OCI-LY1 (cell line): ENCODE results near the gene FLG2.

Experiments used
- H2AFZ ChIP-seq: fragments of 200-600 bp; sonication (generic), shearing (Covaris generic); 2 replicates; pipeline ENCODE4 v1.6.0; 2014; ENCODE audit warnings: antibody characterized with exemption, mild to moderate bottlenecking, low read length
- H3F3A ChIP-seq: fragments of 200-600 bp; sonication (generic), shearing (Covaris generic); 2 replicates; pipeline ENCODE4 v1.6.0; 2014; ENCODE audit warnings: mild to moderate bottlenecking, antibody characterized with exemption, low read length, moderate library complexity; ENCODE audit not compliant: insufficient read depth
- H3K27ac ChIP-seq: fragments of 200-600 bp; sonication (generic); 2 replicates; pipeline ENCODE4 v1.5.1; 2014; ENCODE audit warnings: low read length, mixed run types, mild to moderate bottlenecking, low read depth; ENCODE audit not compliant: poor library complexity, severe bottlenecking
- H3K27me3 ChIP-seq: fragments of 200-600 bp; sonication (generic); 2 replicates; pipeline ENCODE4 v1.6.0; 2014; ENCODE audit warnings: antibody characterized with exemption, mild to moderate bottlenecking, low read length, moderate library complexity; ENCODE audit not compliant: insufficient read depth
- H3K36me3 ChIP-seq: fragments of 200-600 bp; sonication (generic); 2 replicates; pipeline ENCODE4 v1.6.1; 2014; ENCODE audit warnings: mild to moderate bottlenecking, antibody characterized with exemption, low read length, moderate library complexity, mixed read lengths; ENCODE audit not compliant: insufficient read depth
- H3K4me1 ChIP-seq: fragments of 200-600 bp; sonication (generic); 2 replicates; pipeline ENCODE4 v1.5.1; 2014; ENCODE audit warnings: mild to moderate bottlenecking, low read length, moderate library complexity; ENCODE audit not compliant: insufficient read depth, severe bottlenecking
- H3K4me2 ChIP-seq: fragments of 200-600 bp; sonication (generic), shearing (Covaris generic); 2 replicates; pipeline ENCODE4 v1.6.1; 2014; ENCODE audit warnings: low read length
- H3K4me3 ChIP-seq: fragments of 200-600 bp; sonication (generic); 2 replicates; pipeline ENCODE4 v1.5.1; 2014; ENCODE audit warnings: low read length, low read depth, mild to moderate bottlenecking, mixed read lengths; ENCODE audit not compliant: poor library complexity, severe bottlenecking
- H3K79me2 ChIP-seq: fragments of 200-600 bp; shearing (Covaris generic); 2 replicates; pipeline ENCODE4 v1.6.1; 2016; ENCODE audit warnings: mixed run types, low read length, mixed read lengths; ENCODE audit not compliant: insufficient read depth
- H3K9ac ChIP-seq: fragments of 200-600 bp; sonication (generic), shearing (Covaris generic); 2 replicates; pipeline ENCODE4 v1.6.1; 2014; ENCODE audit warnings: mild to moderate bottlenecking, low read length, mixed read lengths
- H3K9me2 ChIP-seq: fragments of 200-600 bp; sonication (generic), shearing (Covaris generic); 2 replicates; pipeline ENCODE4 v1.6.1; 2014; ENCODE audit warnings: low read depth, mild to moderate bottlenecking, low read length, mixed read lengths
- H3K9me3 ChIP-seq: fragments of 200-600 bp; shearing (Covaris generic); 2 replicates; pipeline ENCODE4 v1.6.1; 2014; ENCODE audit warnings: low read length, mixed read lengths
- H4K20me1 ChIP-seq: fragments of 200-600 bp; sonication (generic), shearing (Covaris generic); 2 replicates; pipeline ENCODE4 v1.6.0; 2016; ENCODE audit warnings: mild to moderate bottlenecking, low read length; ENCODE audit not compliant: insufficient read depth
- EZH2 ChIP-seq: fragments of 200-600 bp; sonication (generic), shearing (Covaris generic); IDR thresholded peaks from 2 replicates; pipeline ENCODE4 v1.8.0; 2017; ENCODE audit warnings: borderline replicate concordance, mixed run types, mild to moderate bottlenecking, antibody characterized with exemption, low read length, moderate library complexity, mixed read lengths
- TF ChIP-seq, protein P1 (sequence below): fragments of 200-600 bp; sonication (generic), shearing (Covaris generic); IDR thresholded peaks from 2 replicates; pipeline ENCODE4 v1.5.1; 2017; ENCODE audit warnings: mild to moderate bottlenecking, antibody characterized with exemption, low read length, moderate library complexity, mixed read lengths

FLG2 gene

DNA sequence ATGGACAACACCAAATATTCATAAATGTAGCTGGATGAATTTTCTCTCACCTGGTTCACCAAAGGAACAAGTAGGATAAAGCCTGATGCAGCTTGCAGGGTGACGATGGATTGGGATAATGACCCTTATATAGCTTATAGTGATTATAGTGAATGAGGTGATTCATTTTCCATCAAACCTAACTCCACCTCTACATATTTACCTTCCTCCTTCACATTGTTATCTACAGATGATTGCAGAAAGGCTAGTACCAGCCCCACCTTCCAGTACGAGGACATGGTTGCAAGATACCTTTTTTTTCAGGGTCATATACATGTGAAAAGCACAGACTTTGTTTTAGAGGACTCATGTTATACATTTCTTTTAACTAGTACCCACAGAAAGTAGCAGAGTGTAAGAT, at the start of gene FLG2:
Gene FLG2 (minus strand): TSS at position 101 of the 400 bp plus-strand sequence. CDS start 1,122 bp downstream, outside the sequence.
- no peaks in the 10 kb centered on the region for H3K9me2 ChIP-seq
- no peaks in the 10 kb centered on the region for H3F3A ChIP-seq
- H3K4me2 ChIP-seq: no peak within 1 kb of the TSS
- no peaks in the 10 kb centered on the region for H3K27me3 ChIP-seq
- no peaks in the 10 kb centered on the region for H3K36me3 ChIP-seq
- H3K4me1 ChIP-seq: no peaks in the 10 kb centered on the region
- H3K9me3 ChIP-seq: no peaks in the 10 kb centered on the region
- no peaks in the 10 kb centered on the region for H3K79me2 ChIP-seq
- no peak within 1 kb of the TSS for H2AFZ ChIP-seq
- no peak within 1 kb of the TSS for H3K9ac ChIP-seq
- H4K20me1 ChIP-seq: no peaks in the 10 kb centered on the region
- TF ChIP-seq EZH2: no peak
- H3K4me3 ChIP-seq: no peak within 1 kb of the TSS
- no peak within 1 kb of the TSS for H3K27ac ChIP-seq

DNA sequence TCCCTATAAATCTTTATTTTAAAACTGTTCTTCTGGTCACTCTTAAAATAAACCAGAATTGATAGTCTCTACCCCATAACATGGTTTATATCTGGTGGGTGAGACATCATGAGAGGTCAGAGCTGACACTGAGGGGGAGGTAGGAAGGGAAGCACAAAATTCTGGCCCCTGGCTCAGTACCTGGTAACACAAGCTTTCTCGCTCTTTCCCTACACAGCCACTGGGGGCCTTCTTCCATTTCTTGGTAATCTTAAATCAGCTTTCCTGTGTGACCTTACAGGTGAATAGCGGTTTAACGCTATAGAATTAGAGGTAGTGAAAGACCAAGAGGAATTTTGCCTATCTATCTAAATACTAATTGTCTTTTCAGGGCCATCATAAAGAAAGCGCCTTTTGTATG, 48.9 kb upstream of the FLG2 start:
- Histone ChIP-seq H4K20me1 (no peaks in the 10 kb centered on the region), H3K9ac (no peak overlapping the region), H3K9me3 (no peaks in the 10 kb centered on the region), H3K27ac (no peak overlapping the region), H3K4me2 (no peak overlapping the region), H3K36me3 (no peaks in the 10 kb centered on the region), H3K9me2 (no peaks in the 10 kb centered on the region), H3K4me3 (no peak overlapping the region), H3F3A (no peaks in the 10 kb centered on the region), H3K27me3 (no peaks in the 10 kb centered on the region), H3K4me1 (no peaks in the 10 kb centered on the region), H3K79me2 (no peaks in the 10 kb centered on the region), H2AFZ (no peak overlapping the region)
- TF ChIP-seq, protein P1, sequence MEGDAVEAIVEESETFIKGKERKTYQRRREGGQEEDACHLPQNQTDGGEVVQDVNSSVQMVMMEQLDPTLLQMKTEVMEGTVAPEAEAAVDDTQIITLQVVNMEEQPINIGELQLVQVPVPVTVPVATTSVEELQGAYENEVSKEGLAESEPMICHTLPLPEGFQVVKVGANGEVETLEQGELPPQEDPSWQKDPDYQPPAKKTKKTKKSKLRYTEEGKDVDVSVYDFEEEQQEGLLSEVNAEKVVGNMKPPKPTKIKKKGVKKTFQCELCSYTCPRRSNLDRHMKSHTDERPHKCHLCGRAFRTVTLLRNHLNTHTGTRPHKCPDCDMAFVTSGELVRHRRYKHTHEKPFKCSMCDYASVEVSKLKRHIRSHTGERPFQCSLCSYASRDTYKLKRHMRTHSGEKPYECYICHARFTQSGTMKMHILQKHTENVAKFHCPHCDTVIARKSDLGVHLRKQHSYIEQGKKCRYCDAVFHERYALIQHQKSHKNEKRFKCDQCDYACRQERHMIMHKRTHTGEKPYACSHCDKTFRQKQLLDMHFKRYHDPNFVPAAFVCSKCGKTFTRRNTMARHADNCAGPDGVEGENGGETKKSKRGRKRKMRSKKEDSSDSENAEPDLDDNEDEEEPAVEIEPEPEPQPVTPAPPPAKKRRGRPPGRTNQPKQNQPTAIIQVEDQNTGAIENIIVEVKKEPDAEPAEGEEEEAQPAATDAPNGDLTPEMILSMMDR: no peak
- TF ChIP-seq EZH2: no peak

DNA sequence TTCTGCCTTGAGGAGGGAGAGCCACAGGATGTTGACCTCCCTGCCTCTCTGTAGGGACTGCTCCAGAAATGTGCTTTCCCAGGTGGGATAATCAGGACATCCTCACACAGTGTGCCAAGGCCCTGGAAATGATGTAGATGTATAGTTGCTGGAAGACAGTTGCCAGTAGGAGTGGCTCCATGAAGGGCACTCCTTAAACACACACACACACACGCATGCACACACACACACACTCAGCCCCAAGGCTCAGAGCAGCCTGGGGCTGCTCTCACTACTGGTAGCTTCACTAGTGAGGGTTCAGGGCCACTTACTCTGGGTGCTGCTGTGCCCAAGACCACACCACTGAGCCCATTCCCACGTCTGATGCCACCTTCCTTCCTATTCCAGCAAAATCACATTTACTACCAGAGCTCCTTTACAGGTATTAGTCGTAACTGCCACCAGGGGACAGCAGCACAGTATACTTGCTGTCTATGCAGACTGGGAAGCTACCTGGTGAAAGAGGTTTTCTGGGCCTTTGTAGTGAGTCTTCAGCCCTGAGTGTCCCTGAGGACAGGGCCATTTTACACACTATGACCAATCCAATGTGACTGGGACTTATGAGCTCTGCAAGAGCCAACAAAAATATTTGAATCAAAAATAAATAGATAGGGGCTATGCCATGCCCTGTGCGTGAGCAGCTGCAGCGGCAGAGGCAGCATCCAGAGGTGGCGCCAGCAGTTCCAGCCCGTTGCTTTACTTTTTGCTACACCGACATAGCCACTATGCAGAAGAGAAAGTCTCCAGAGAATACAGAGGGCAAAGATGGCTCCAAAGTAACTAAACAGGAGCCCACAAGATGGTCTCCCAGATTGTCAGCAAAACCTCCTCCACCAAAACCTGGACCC, 39.2 kb upstream of the FLG2 start:
- H3F3A ChIP-seq: no peaks in the 10 kb centered on the region
- H4K20me1 ChIP-seq: no peaks in the 10 kb centered on the region
- H2AFZ ChIP-seq: no peak overlapping the region
- H3K9me2 ChIP-seq: no peaks in the 10 kb centered on the region
- H3K27me3 ChIP-seq: no peaks in the 10 kb centered on the region
- H3K27ac ChIP-seq: no peak overlapping the region
- TF ChIP-seq, protein P1: peak; percentile 49; the same call in 1 of the 2 replicates
- no peak for TF ChIP-seq EZH2
- H3K4me1 ChIP-seq: no peaks in the 10 kb centered on the region
- H3K9me3 ChIP-seq: no peaks in the 10 kb centered on the region
- no peak overlapping the region for H3K9ac ChIP-seq
- H3K4me3 ChIP-seq: no peak overlapping the region
- no peaks in the 10 kb centered on the region for H3K36me3 ChIP-seq
- no peaks in the 10 kb centered on the region for H3K79me2 ChIP-seq
- H3K4me2 ChIP-seq: no peak overlapping the region
